HL-60 (cell line): ENCODE measurements around the gene IMPDH1.

ENCODE experiments used
- CTCF ChIP-seq: IDR thresholded peaks from one replicate; pipeline ENCODE4 v1.5.1; 2011; ENCODE audit warnings: low read length, control low read depth, inconsistent platforms; ENCODE audit not compliant: insufficient read depth
- POLR2AphosphoS5 ChIP-seq: IDR thresholded peaks from 2 replicates; pipeline ENCODE4 v1.6.1; 2012; ENCODE audit warnings: low read depth
- SPI1 ChIP-seq: IDR thresholded peaks from 2 replicates; pipeline ENCODE4 v1.6.1; 2012; ENCODE audit warnings: low read depth, mild to moderate bottlenecking, borderline replicate concordance

DNA sequence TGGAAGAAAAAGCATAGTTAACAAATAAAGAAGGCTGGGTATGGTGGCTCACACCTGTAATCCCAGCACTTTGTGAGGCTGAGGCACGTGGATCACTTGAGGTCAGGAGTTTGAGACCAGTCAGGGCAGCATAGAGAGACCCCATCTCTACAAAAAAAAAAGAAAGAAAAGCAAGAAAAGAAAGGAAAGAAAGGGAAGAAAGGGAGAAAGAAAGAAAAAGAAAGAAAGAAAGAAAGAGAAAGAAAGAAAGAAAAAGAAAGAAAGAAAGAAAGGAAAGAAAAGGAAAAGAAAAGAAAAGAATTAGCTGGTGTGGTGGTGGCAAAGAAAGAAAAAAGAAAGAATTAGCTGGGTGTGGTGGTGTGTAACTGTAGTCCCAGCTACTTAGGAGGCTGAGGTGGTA lies 42.8 kb upstream of the IMPDH1 start:
- no peak for TF ChIP-seq CTCF
- no peak for TF ChIP-seq SPI1
- no peak for TF ChIP-seq POLR2AphosphoS5
